ENCODE data around the gene VIL1.

DNA sequence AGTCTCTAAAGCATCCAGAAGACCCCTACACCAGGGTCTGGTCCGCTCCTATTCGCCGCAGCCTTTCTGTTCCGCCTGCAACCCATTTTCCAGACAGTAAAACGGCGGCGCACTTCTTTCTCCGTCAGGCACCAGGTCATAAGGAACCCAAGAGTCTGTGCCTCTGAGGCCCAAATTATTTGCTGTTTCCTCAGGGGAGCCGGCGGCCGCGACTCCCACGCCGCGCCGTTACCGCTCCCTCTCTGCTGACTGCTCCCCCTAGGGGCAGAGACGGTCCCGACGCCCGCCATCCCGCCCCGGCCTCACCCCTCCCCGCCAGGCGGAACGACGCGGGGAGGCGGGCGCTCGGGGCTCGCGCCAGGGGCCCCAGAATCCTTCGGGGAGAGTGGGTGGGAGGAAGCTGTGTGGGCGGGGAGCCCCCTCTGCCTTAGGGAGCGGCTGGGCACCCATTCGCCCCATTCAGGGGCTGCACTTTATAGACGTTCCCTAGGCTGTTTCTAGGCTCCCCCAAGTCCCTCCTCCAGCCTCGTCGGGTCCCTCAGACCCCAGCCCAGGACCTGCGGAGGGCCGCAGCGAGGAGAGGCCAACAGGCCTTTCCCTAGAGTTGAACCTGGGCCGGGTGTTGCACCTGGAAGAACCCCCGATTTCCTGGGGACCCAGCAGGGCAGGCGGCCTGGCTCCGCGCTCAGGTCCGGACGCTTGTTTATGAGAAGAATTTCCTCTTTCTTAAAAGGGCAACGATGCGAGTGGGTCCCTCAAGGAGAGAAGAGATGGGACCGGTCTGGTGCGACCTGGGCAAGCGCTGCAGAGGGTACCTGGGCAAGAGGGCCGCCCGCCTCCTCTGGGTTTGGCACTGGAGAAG is 22.9 kb upstream of the VIL1 start:
- TF ChIP-seq CTCF (optimal IDR thresholded peaks at IDR 0.05 in 1 of 3, IDR thresholded peaks at IDR 0.05 in 1 of 3, conservative IDR thresholded peaks at IDR 0.05 in 1 of 3; ENCODE audit: extremely low read depth in 1 of 3, insufficient read depth in 2 of 3, low read length in 3 of 3) (peak in 2 of 3 experiments; percentile 47 to 80), EZH2 (IDR thresholded peaks at IDR 0.05; ENCODE audit: low read length) (no peak)
